ENCODE results near the gene PHF13.

DNA sequence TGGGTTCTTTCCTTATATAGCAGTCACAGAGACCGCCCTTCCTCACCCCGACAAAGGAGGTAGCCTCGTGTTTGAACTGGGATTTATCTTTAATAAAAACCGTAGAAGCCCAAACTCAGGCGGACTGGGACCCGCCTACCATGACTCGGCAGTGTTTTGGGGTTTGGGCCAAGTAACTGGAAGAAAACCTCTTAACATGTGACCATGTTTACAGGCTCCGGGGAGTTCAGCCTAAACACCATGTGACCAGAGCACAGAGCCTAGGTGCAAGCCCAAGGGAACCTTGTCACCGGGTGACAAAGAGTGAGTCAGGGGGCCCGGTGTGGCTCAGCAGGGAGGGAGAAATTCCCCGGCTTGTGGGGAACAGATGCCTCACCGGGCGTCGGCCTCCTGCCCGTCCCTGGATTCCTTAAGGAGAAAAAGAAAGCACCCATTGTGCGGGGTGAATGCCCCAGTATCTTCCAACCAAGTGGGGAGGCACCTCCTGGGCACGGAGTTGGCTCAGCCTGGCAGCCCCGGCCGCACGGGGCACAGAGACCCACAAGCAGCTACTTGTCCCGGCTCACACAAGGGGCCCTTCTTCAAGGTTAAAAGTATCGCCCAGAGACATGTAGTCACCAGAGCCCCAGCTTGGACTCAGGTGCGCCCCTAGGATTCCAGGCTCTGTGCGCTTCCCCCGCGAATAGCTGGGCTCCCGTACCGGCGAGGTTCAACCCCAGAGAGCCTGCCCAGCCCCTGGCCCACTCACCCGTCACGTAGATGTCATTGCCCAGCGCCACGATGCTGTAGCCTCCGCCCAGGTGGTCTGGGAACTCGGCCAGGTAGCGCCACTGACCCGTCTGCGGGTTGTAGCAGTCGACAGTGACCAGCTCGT is 12.2 kb upstream of the PHF13 start:
- TF ChIP-seq POLR2AphosphoS5 (IDR thresholded peaks at IDR 0.05) = no peak
- no peak for TF ChIP-seq TAF1 (IDR thresholded peaks at IDR 0.05; ENCODE audit: low read depth)
- TF ChIP-seq SMC3 (conservative IDR thresholded peaks at IDR 0.05; ENCODE audit: poor library complexity) = no peak
- no peak for TF ChIP-seq EP300 (conservative IDR thresholded peaks at IDR 0.05; ENCODE audit: poor library complexity, severe bottlenecking)
- TF ChIP-seq, protein P1, sequence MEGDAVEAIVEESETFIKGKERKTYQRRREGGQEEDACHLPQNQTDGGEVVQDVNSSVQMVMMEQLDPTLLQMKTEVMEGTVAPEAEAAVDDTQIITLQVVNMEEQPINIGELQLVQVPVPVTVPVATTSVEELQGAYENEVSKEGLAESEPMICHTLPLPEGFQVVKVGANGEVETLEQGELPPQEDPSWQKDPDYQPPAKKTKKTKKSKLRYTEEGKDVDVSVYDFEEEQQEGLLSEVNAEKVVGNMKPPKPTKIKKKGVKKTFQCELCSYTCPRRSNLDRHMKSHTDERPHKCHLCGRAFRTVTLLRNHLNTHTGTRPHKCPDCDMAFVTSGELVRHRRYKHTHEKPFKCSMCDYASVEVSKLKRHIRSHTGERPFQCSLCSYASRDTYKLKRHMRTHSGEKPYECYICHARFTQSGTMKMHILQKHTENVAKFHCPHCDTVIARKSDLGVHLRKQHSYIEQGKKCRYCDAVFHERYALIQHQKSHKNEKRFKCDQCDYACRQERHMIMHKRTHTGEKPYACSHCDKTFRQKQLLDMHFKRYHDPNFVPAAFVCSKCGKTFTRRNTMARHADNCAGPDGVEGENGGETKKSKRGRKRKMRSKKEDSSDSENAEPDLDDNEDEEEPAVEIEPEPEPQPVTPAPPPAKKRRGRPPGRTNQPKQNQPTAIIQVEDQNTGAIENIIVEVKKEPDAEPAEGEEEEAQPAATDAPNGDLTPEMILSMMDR (IDR thresholded peaks at IDR 0.05; ENCODE audit: poor library complexity, severe bottlenecking) = no peak
- peak; percentile 59 for TF ChIP-seq MXI1 (conservative IDR thresholded peaks at IDR 0.05; ENCODE audit: poor library complexity, severe bottlenecking)
- TF ChIP-seq, protein P2, sequence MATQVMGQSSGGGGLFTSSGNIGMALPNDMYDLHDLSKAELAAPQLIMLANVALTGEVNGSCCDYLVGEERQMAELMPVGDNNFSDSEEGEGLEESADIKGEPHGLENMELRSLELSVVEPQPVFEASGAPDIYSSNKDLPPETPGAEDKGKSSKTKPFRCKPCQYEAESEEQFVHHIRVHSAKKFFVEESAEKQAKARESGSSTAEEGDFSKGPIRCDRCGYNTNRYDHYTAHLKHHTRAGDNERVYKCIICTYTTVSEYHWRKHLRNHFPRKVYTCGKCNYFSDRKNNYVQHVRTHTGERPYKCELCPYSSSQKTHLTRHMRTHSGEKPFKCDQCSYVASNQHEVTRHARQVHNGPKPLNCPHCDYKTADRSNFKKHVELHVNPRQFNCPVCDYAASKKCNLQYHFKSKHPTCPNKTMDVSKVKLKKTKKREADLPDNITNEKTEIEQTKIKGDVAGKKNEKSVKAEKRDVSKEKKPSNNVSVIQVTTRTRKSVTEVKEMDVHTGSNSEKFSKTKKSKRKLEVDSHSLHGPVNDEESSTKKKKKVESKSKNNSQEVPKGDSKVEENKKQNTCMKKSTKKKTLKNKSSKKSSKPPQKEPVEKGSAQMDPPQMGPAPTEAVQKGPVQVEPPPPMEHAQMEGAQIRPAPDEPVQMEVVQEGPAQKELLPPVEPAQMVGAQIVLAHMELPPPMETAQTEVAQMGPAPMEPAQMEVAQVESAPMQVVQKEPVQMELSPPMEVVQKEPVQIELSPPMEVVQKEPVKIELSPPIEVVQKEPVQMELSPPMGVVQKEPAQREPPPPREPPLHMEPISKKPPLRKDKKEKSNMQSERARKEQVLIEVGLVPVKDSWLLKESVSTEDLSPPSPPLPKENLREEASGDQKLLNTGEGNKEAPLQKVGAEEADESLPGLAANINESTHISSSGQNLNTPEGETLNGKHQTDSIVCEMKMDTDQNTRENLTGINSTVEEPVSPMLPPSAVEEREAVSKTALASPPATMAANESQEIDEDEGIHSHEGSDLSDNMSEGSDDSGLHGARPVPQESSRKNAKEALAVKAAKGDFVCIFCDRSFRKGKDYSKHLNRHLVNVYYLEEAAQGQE (IDR thresholded peaks at IDR 0.05; ENCODE audit: borderline replicate concordance) = no peak
- TF ChIP-seq EZH2 (IDR thresholded peaks at IDR 0.05; ENCODE audit: borderline replicate concordance, insufficient read depth, low read length, poor library complexity, severe bottlenecking) = no peak
- TF ChIP-seq RAD21 (conservative IDR thresholded peaks at IDR 0.05) = no peak
